Measurements from ENCODE around the gene CDH23.

- TF ChIP-seq POLR2A (IDR thresholded peaks at IDR 0.05) (no peak), CTCF (IDR thresholded peaks at IDR 0.05) (no peak)
Observed at GRCh38 chr10:71707240-71707789, 310.6 kb downstream of the CDH23 start.

Measured in uterus (tissue), 2 donors.